GM12872 (cell line): Measurements from ENCODE around the gene OR51B4.

Experiments
- TF ChIP-seq, protein P1 (sequence below): IDR thresholded peaks from 3 replicates; pipeline ENCODE4 v1.5.1; 2011; ENCODE audit warnings: low read depth, mild to moderate bottlenecking, low read length, moderate library complexity; ENCODE audit not compliant: insufficient read depth

OR51B4 gene

DNA sequence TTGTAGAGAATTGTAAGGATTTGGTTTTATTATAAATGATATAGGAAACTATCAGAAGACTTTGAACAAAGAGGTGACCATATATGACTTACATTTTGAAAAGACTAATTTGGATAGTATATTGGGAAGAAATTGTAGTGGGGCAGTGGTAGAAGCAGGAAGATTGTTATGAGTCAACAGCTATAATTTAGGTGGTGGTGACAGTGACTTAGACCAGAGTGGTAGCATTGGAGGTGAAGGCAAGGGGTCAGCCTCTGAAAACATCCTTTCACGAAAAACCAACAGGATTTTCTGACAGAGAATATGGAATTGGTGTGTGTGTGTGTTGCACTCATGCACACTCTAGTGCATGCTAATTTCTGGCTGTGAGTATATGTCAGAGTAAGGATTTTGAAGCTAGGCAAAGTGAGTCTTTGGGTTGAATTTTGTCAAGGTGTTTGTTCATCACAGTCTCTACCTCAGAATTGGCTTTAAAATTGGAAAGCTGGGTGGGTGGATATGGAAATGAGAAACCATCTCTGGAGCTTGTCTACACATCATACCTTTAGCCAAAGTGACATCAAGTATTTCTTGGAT, 23.9 kb downstream of the OR51B4 start:
- TF ChIP-seq, protein P1, sequence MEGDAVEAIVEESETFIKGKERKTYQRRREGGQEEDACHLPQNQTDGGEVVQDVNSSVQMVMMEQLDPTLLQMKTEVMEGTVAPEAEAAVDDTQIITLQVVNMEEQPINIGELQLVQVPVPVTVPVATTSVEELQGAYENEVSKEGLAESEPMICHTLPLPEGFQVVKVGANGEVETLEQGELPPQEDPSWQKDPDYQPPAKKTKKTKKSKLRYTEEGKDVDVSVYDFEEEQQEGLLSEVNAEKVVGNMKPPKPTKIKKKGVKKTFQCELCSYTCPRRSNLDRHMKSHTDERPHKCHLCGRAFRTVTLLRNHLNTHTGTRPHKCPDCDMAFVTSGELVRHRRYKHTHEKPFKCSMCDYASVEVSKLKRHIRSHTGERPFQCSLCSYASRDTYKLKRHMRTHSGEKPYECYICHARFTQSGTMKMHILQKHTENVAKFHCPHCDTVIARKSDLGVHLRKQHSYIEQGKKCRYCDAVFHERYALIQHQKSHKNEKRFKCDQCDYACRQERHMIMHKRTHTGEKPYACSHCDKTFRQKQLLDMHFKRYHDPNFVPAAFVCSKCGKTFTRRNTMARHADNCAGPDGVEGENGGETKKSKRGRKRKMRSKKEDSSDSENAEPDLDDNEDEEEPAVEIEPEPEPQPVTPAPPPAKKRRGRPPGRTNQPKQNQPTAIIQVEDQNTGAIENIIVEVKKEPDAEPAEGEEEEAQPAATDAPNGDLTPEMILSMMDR, result no peak

DNA sequence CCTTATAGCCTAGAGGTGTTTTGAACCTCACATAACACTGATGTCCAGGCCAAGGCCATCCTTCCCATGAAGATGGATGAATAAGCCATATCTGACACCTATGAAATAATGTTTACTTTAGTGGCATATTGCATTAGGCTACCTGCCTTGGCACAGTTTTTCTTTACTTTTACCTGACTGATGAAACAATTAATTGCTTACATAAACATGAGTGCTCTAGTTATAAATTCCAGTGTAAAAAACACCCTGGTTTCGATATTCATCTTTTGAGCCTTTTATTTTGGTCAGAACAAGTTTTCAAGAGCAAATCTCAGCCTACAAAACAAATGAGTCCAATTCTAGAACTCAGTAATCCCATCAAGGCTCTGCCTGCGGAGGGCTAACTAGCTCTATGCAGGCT, 25.0 kb downstream of the OR51B4 start:
- TF ChIP-seq, protein P1, result no peak

DNA sequence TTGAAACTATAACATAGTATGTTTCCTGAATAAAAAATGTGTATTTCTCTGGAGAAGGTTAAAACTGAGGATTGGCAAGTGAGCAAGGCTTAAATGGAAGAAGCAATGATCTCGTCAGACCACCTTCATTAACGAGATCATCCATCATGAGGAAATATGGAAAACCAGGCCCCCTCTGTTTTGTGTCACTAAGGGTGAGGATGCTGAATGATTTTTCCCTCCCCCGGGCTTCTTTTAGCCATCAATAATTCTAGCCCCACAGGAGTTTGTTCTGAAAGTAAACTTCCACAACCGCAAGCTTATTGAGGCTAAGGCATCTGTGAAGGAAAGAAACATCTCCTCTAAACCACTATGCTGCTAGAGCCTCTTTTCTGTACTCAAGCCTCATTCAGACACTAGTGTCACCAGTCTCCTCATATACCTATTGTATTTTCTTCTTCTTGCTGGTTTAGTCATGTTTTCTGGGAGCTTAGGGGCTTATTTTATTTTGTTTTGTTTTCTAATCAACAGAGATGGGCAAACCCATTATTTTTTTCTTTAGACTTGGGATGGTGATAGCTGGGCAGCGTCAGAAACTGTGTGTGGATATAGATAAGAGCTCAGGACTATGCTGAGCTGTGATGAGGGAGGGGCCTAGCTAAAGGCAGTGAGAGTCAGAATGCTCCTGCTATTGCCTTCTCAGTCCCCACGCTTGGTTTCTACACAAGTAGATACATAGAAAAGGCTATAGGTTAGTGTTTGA, 26.2 kb downstream of the OR51B4 start:
- TF ChIP-seq, protein P1, result no peak

DNA sequence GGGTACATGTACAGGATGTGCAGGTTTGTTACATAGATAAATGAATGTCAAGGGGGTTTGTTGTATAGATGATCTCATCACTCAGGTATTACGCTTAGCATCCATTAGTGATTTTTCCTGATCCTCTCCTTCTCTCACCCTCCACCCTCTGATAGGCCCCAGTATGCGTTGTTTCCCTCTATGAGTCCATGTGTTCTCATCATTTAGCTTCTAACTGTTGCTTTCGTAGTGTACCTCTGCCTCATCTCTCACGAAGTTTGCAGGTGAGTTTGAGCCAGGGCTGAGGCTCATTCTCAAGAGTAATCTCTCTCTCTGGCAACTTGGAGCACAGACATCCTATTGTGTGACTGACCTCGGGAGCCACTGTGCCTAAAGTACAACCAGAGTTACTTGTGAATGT, 27.4 kb downstream of the OR51B4 start:
- TF ChIP-seq, protein P1, result no peak

DNA sequence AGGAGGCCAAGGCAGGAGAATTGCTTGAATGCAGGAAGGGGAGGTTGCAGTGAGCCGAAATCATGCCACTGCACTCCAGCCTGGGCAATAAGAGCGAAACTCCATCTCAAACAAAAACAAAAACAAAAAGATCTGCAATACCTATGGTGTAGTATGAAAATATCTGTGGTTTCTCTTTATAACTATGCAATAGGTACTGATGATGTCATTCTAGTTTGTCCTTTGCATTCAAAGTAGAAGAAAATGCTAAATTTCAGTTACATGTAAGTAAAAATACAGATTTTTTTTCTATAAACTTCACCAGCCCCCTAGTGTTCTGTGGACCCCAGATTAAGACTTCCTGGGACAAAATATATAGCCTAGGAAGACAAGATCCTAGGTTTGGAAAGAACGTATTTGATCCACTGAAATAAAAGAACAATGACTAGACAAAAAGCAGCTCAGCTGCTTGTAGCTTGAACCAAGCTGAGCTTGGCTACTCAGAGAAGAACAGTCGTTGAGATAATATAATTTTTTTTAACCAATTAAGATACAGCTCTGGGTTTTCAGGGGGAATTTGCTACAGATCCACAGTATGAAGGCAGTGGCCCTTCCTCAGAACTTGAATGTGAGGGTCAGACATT, 29.2 kb downstream of the OR51B4 start:
- TF ChIP-seq, protein P1, result no peak

DNA sequence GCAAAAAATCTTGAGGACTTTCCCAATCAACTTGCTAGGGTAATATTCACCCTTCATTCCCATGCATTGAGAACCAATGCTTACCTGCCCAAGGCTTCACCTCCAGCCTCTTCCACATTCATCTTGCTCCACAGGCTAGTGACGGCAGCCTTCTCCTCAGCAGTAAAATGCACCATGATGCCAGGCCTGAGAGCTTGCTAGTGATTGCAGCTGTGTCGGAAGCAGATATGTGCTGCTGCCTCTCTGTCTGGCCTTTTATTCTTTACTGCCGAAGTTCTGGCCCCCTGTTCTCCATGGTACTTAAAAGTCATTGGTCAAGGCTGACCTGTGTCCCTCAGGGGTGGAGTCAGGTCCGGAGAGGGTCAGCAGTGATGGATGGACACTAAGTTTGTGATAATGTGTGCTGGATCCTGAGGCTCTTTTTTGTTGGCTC, 32.0 kb downstream of the OR51B4 start, which contains the start of gene HBE1:
HBE1 (minus strand) TSS at position 231 of the 433 bp plus-strand sequence; CDS start at position 176, 55 bp downstream.
- TF ChIP-seq, protein P1, result no peak

DNA sequence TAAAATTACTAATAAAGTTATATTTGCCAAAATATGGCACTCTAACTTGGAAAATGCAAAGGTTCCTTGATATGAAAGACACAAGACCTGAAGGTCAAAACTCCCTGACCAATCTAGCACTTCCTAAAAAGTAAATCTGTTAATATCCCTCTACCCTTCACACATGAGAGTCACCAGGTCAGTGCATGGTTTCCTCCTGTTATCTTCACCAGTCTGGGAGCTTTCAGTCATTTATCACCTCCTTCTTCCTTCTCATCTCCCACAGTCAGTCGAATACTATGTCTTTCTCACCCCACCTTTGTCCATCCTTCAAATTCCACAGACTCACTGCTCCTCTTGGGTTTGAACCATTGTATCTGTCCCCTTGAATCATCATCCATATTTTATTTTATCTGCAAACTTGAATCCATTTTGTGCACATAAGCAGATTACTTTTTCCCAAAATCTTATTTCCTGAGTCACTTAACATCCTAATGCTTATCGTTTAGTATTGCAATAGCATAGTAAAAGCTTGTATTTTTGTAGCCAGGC, 34.6 kb downstream of the OR51B4 start:
- TF ChIP-seq, protein P1, result no peak
